ENCODE data around the gene FAM120B.

The FAM120B gene

DNA sequence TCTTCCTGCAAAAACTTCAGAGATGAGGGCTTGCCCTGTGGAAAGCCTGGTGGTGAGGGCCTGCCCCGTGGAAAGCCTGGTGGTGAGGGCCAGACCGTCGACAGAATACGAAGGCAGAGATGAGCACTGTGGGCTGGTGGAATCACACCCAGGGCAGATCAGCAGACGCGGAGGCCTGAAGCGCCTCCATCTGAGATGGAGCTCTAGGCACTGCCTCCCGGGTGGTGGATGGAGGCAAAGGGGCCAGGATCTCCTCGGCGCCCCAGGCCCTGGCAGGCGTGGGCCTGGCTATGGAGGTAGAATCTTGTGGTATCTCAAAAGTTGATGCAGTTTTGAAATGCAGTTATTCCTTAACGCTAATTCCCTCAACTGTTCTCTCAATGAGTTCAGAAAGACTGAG is 141.8 kb downstream of the FAM120B start:
- no peak for DNase-seq

DNA sequence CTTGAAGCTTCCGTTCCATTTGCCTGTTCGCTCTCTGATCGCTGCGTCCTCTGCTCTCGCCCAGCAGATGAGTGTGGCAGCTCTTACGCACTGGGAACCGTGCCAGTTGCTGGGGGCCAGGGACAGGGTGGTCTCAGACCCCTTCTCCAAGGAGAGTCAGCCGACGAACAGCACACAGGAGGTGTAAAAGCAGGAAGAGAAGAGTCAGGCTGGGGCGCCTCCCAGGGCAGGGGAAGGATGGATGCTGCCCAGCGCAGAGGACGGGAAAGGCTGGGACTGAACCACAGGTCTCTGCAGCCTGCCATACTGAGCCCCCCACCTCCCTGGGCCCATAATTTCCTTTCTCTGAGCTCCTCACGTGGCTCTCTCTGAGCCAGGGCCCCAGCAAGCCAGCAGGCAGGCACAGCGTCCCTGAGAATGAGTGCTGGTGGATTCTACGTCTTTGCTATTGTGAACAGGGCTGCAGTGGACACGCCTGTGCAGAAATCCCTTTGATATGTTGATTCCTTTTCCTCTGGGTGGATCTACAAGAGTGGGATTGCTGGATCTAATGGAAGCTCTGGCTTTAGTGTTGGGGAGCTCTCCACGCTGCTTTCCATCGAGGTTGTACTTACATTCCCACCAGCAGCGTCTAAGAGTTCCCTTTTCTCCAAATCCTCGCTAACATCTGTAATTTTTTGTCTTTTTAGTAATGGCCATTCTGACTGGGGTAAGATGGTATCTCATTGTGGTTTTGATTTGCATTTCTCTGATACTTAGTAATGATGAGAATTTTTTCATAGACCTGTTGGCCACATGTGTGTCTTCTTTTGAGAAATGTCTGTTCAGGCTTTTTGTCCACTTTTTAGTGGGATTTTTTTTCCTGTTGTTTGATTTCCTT is 142.4 kb downstream of the FAM120B start:
- DNase-seq, result peak; percentile 15

DNA sequence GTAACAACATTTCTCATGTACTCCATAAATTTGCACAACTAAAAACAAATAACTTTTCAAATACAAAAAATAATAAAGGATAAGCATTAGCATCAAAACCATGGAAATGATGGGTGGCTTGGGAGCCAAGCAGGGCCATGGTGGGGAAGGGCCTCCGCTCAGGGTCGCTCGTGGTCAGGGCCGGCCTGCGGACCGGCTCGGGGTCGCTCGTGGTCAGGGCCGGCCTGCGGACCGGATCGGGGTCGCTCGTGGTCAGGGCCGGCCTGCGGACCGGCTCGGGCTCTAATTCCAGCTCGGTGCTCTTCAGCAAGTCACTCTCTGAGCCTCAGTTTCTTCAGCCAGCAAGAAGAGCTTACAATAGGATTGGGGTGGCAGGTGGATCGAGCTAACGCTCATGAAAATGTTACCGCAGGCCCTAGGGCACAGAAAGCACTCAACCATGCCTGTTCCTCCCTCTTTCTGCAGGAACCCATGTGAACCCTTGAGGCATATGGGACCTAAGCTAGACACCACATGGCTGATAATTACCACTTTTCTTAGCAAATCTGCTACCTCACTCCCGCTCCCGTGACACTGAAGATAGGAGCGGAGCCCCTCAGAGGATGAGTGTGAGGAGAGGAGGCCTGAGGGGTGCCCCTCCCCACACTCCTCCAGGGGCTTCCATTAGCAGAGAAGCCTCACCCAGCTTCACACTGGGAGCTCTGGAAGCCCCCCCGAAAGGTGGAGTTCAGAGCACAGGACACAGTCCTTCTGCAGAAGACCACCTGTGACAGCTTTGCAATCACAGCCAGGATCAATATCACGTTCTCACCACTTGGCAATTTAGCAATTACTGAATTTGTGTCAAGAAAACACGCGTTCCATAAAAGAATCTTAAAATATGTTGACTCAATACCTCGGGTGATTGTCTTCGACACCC is 143.5 kb downstream of the FAM120B start:
- DNase-seq, result no peak

GRCh38 chr6:170450916-170451761 is 144.6 kb downstream of the FAM120B start:
- DNase-seq, result no peak

GRCh38 chr6:170451762-170452651 is 145.4 kb downstream of the FAM120B start:
- no peak for DNase-seq

- no peak for DNase-seq
These were observed 146.4 kb downstream of the FAM120B start for GRCh38 chr6:170452767-170453545.

DNA sequence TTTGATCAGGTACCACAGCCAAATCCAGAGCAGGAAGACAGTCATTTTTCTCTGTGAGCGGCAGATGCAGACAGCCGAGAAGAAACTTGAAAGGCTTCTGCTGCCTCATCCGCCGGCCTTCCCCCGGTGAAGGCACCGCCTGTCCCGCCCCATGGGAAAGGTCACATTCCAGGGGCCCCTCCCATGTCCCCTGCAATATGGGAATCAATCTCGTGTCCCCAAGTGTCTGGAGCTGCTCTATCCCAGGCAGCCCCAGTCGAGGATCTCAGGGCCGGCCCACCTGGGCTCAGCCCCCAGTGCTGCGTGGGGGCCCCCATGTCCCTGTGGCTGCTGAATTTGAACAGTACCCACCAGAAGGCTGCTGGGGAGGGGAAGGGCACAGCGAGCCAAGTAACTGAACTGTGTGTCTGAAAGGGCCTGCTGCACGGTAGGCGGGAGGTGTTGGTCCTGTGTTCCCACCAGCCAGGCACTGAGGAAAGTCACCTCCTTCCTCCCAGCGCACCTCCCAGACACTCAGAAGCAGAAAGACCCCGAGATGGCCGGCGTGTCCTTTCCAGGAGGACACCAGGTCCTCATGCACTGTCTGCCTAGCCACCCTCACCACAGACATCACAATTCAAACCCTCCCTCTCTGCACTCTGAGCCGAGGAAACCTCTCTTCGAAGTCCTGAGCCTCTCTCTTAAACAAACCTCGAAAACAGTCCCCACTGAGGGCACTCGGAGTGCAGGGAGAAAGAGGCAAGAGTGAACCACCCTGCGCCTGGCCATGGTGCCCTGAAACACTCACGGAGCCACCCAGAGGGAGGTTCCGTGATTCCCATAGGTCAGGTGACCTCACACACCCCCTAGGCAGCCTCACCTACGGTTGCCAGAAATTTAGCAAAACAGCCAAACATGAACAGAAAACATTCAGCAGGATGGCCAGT is 147.3 kb downstream of the FAM120B start:
- DNase-seq, result no peak

GRCh38 chr6:170454512-170455285 is 148.1 kb downstream of the FAM120B start:
- DNase-seq, result no peak

GRCh38 chr6:170455335-170455979 is 148.9 kb downstream of the FAM120B start:
- DNase-seq, result no peak

DNA sequence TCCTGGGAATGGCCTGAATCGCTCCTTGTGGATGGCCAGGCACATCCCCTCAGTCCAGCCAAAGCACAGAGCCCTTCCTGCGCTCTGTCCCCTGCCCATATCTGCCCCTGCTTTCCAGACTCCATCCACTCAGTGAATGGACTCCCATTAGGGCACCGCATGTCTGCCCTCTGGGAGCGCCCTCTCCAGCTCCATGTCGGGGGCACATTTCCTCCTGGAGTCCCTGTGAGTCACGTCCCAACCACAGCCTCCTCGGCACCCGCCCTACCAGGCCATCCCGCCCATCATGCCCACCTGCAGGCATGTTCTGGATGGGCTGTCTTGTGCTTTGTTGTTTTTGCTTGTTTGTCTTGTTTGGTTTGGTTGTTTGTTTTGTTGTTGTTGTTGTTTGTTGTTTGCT is 149.8 kb downstream of the FAM120B start:
- DNase-seq, result no peak
